Upper lobe of left lung (tissue), 6 donors: ENCODE results near the gene CNFN. TPM values are rescaled to one million over a fixed set of nuclear protein-coding genes. Genes with fewer than 3 reads are reported as not detected.

Experiments used
- ATAC-seq, 2 donors: fragments of 200-7000 bp; cut with Tn5 transposase; one replicate each; pipeline ENCODE4 v1.9.1; 2022; ENCODE audit warnings: mild to moderate bottlenecking in 2 of 2, moderate library complexity in 2 of 2; ENCODE audit not compliant: low FRiP score in 2 of 2
- DNase-seq, 2 donors: peaks; one replicate each; pipeline ENCODE4 v3.0.0-alpha.2; 2019 to 2020
- H3K27ac ChIP-seq, 4 donors: fragments of 200-600 bp; sonication (generic); one replicate each; pipeline ENCODE4 v1.5.1; 2016 to 2019
- H3K27me3 ChIP-seq, 4 donors: fragments of 200-600 bp; sonication (generic); one replicate each; pipeline ENCODE4 v1.5.1; 2017 to 2019
- H3K36me3 ChIP-seq, 4 donors: fragments of 200-600 bp; sonication (generic); one replicate each; pipeline ENCODE4 v1.5.1; 2016 to 2019
- H3K4me1 ChIP-seq, 4 donors: fragments of 200-600 bp; sonication (generic); one replicate each; pipeline ENCODE4 v1.5.1; 2018 to 2019
- H3K4me3 ChIP-seq, 4 donors: fragments of 200-600 bp; sonication (generic); one replicate each; pipeline ENCODE4 v1.5.1; 2017 to 2019; ENCODE audit warnings: mild to moderate bottlenecking in 2 of 4, moderate library complexity in 1 of 4
- H3K9me3 ChIP-seq, 4 donors: fragments of 200-600 bp; sonication (generic); one replicate each; pipeline ENCODE4 v1.5.1; 2018 to 2019
- EP300 ChIP-seq, 4 donors: sonication (generic); formaldehyde crosslinking; IDR thresholded peaks; one replicate each; pipeline ENCODE4 v1.5.1; 2017; ENCODE audit warnings: antibody characterized with exemption in 4 of 4, control low read depth in 2 of 4
- POLR2A ChIP-seq, 4 donors: fragments of 450-650 bp; IDR thresholded peaks; one replicate each; pipeline ENCODE4 v1.5.1; 2016 to 2017; ENCODE audit warnings: antibody characterized with exemption in 4 of 4, mild to moderate bottlenecking in 2 of 4
- POLR2AphosphoS5 ChIP-seq, 2 donors: sonication (generic); formaldehyde crosslinking; IDR thresholded peaks; one replicate each; pipeline ENCODE4 v1.5.1; 2017; ENCODE audit warnings: antibody characterized with exemption in 2 of 2
- WGBS, 2 donors: methylation state at CpG; one replicate each; pipeline ENCODE4 v1.1.5; 2017 to 2018; 5-methylcytosine and 5-hydroxymethylcytosine counted together
- total RNA-seq, 6 donors: library from RNA; depleted of rRNA in 4 of 6; stranded (reverse); fragments of >200 nt in 4 of 6; gene quantifications; one replicate each; pipeline versions ENCODE4 v1.1.0 to v1.2.1, GENCODE V29; 2016 to 2021
- TF ChIP-seq, protein P1 (sequence below), 6 experiments: fragments of 450-650 bp in 4 of 6; fragments of 200-600 bp in 2 of 6; sonication (generic) in 2 of 6; IDR thresholded peaks; one replicate each; pipeline ENCODE4 v1.5.1; 2016 to 2019; ENCODE audit warnings: antibody characterized with exemption in 6 of 6
- donor health status: DM: no; HTN: no; CAD: no; lungs with moderate emphysema.
- donor health status: DM: no; HTN: yes; CAD: no; lungs with severe emphysema.

CNFN gene
- total RNA-seq, 6 donors from 2014 or later: 0.46 to 32.5 (median 0.94) TPM; not detected in 3

- DNase-seq (no peak), ATAC-seq (no peak)
- H3K27ac ChIP-seq: no peak overlapping the region
- 93 to 95% methylated on average over 13 of the region's 13 CpGs for WGBS, 2 donors
- TF ChIP-seq POLR2A (IDR thresholded peaks at IDR 0.05) (no peak), POLR2AphosphoS5 (IDR thresholded peaks at IDR 0.05) (no peak), EP300 (IDR thresholded peaks at IDR 0.05) (no peak)
- TF ChIP-seq, protein P1, sequence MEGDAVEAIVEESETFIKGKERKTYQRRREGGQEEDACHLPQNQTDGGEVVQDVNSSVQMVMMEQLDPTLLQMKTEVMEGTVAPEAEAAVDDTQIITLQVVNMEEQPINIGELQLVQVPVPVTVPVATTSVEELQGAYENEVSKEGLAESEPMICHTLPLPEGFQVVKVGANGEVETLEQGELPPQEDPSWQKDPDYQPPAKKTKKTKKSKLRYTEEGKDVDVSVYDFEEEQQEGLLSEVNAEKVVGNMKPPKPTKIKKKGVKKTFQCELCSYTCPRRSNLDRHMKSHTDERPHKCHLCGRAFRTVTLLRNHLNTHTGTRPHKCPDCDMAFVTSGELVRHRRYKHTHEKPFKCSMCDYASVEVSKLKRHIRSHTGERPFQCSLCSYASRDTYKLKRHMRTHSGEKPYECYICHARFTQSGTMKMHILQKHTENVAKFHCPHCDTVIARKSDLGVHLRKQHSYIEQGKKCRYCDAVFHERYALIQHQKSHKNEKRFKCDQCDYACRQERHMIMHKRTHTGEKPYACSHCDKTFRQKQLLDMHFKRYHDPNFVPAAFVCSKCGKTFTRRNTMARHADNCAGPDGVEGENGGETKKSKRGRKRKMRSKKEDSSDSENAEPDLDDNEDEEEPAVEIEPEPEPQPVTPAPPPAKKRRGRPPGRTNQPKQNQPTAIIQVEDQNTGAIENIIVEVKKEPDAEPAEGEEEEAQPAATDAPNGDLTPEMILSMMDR (IDR thresholded peaks at IDR 0.05): no peak
- H3K9me3 ChIP-seq: peaks cover 0 to 3% (median 0%) of the 10 kb centered on the region in 4 donors
- peaks cover 0 to 49% (median 16%) of the 10 kb centered on the region in 4 donors for H3K36me3 ChIP-seq
- no peak overlapping the region for H3K4me3 ChIP-seq
- peaks cover 0 to 4% (median 0%) of the 10 kb centered on the region in 4 donors for H3K4me1 ChIP-seq
- H3K27me3 ChIP-seq: no peaks in the 10 kb centered on the region
Measured at GRCh38 chr19:42362891-42363440, 27.1 kb downstream of the CNFN start.

GRCh38 chr19:42362342-42362741 lies 27.8 kb downstream of the CNFN start:
- no peak overlapping the region for H3K27ac ChIP-seq
- ATAC-seq: no peak
- H3K36me3 ChIP-seq: peaks cover under 1 to 55% (median 21%) of the 10 kb centered on the region in 4 donors
- TF ChIP-seq POLR2A (IDR thresholded peaks at IDR 0.05) (no peak), EP300 (IDR thresholded peaks at IDR 0.05) (no peak), POLR2AphosphoS5 (IDR thresholded peaks at IDR 0.05) (no peak)
- TF ChIP-seq, protein P1 (IDR thresholded peaks at IDR 0.05): no peak
- no peak overlapping the region for H3K4me3 ChIP-seq
- H3K27me3 ChIP-seq: no peaks in the 10 kb centered on the region
- peaks cover 0 to 4% (median 0%) of the 10 kb centered on the region in 4 donors for H3K4me1 ChIP-seq
- peaks cover 0 to 3% (median 0%) of the 10 kb centered on the region in 4 donors for H3K9me3 ChIP-seq
- no peak for DNase-seq
- 95% methylated on average over 12 to 14 of the region's 14 CpGs for WGBS, 2 donors

DNA sequence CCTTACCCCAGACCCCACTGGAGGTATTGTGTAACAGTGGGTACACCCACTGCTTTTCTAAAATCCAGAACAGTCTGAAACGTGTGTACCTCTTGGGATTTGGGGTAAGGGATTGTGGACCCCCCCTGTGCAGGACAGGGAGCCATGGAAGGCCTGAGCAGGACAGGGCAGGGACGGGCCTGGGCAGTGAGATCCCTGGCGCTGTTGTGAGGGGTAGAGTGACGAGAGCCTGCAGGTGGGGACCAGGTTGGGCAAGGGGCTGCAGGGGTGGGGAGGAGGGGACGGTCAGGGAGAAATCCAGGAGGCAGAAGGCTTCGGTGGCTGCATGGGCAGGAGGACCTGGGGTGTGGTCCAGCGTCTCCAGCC lies 28.6 kb downstream of the CNFN start:
- Histone ChIP-seq H3K9me3 (peaks cover 0 to 3% (median 0%) of the 10 kb centered on the region in 4 donors), H3K27ac (no peak overlapping the region), H3K4me3 (no peak overlapping the region), H3K36me3 (peaks cover 3 to 63% (median 29%) of the 10 kb centered on the region in 4 donors), H3K27me3 (no peaks in the 10 kb centered on the region), H3K4me1 (peaks cover 0 to 4% (median 0%) of the 10 kb centered on the region in 4 donors)
- no peak for TF ChIP-seq POLR2A (IDR thresholded peaks at IDR 0.05)
- no peak for TF ChIP-seq EP300 (IDR thresholded peaks at IDR 0.05)
- TF ChIP-seq, protein P1 (IDR thresholded peaks at IDR 0.05): no peak
- no peak for TF ChIP-seq POLR2AphosphoS5 (IDR thresholded peaks at IDR 0.05)
- ATAC-seq: no peak
- DNase-seq: no peak
- WGBS, 2 donors: 95% methylated on average over 7 of the region's 7 CpGs

GRCh38 chr19:42360787-42361544 lies 29.1 kb downstream of the CNFN start:
- no peak overlapping the region for H3K4me3 ChIP-seq
- no peak overlapping the region for H3K27ac ChIP-seq
- TF ChIP-seq POLR2AphosphoS5 (IDR thresholded peaks at IDR 0.05) (no peak), EP300 (IDR thresholded peaks at IDR 0.05) (no peak), POLR2A (IDR thresholded peaks at IDR 0.05) (no peak)
- TF ChIP-seq, protein P1 (IDR thresholded peaks at IDR 0.05): no peak
- H3K4me1 ChIP-seq: peaks cover 0 to 4% (median 0%) of the 10 kb centered on the region in 4 donors
- DNase-seq: no peak
- ATAC-seq: no peak
- H3K27me3 ChIP-seq: no peaks in the 10 kb centered on the region
- WGBS, 2 donors: 89 to 90% methylated on average over 9 to 16 of the region's 16 CpGs
- H3K36me3 ChIP-seq: peaks cover 3 to 69% (median 33%) of the 10 kb centered on the region in 4 donors
- peaks cover 0 to 3% (median 0%) of the 10 kb centered on the region in 4 donors for H3K9me3 ChIP-seq
